Ishikawa (cell line): ENCODE measurements around the gene BET1.

ENCODE experiments used
- CEBPB ChIP-seq: IDR thresholded peaks from 2 replicates; pipeline ENCODE4 v1.6.1; 2012
- CREB1 ChIP-seq: IDR thresholded peaks from 2 replicates; pipeline ENCODE4 v1.6.1; 2012; ENCODE audit warnings: low read depth
- EGR1 ChIP-seq: IDR thresholded peaks from 2 replicates; pipeline ENCODE4 v1.6.1; 2012
- EP300 ChIP-seq: IDR thresholded peaks from 2 replicates; pipeline ENCODE4 v1.6.1; 2012; ENCODE audit warnings: borderline replicate concordance
- FOXM1 ChIP-seq: IDR thresholded peaks from 2 replicates; pipeline ENCODE4 v1.6.1; 2012; ENCODE audit warnings: low read depth, borderline replicate concordance
- NFIC ChIP-seq: IDR thresholded peaks from 2 replicates; pipeline ENCODE4 v1.6.1; 2012
- RAD21 ChIP-seq: IDR thresholded peaks from 2 replicates; pipeline ENCODE4 v1.6.1; 2012; ENCODE audit warnings: low read depth
- TAF1 ChIP-seq: IDR thresholded peaks from 2 replicates; pipeline ENCODE4 v1.6.1; 2012; ENCODE audit warnings: low read depth, mild to moderate bottlenecking
- TCF12 ChIP-seq: IDR thresholded peaks from 2 replicates; pipeline ENCODE4 v1.6.1; 2012; ENCODE audit warnings: low read depth
- TEAD4 ChIP-seq: IDR thresholded peaks from 2 replicates; pipeline ENCODE4 v1.6.1; 2012
- YY1 ChIP-seq: IDR thresholded peaks from 2 replicates; pipeline ENCODE4 v1.6.1; 2012; ENCODE audit warnings: low read depth
- ZBTB7A ChIP-seq: IDR thresholded peaks from 2 replicates; pipeline ENCODE4 v1.6.1; 2012; ENCODE audit warnings: low read depth
- TF ChIP-seq, protein P1 (sequence below): IDR thresholded peaks from 2 replicates; pipeline ENCODE4 v1.6.1; 2012; ENCODE audit warnings: low read depth, mild to moderate bottlenecking
- TF ChIP-seq, protein P2 (sequence below): IDR thresholded peaks from 2 replicates; pipeline ENCODE4 v1.6.1; 2012
- TF ChIP-seq, protein P3 (sequence below): IDR thresholded peaks from 2 replicates; pipeline ENCODE4 v1.6.1; 2012

Gene BET1

DNA sequence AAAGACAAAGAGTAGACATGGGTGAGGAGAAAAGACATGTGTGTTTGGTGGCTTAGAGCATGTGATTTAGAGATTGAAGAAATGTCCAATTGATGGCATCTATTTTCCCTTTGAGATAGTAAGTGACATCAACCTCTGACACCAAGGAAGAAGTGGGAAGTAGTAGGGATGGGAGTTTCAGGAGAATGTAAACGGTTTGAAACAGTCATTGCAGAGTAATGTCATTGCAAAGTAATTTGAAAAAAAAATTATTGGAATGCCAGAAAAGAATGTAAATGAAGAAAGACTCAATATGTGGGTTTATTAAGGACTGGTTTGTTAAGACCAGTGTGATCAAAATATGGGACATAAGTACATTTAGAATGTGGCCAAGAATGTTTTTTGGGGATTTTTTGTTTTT, 56.0 kb downstream of the BET1 start:
- TF ChIP-seq CEBPB = no peak
- TF ChIP-seq RAD21 = no peak
- TF ChIP-seq NFIC = no peak
- TF ChIP-seq, protein P1, sequence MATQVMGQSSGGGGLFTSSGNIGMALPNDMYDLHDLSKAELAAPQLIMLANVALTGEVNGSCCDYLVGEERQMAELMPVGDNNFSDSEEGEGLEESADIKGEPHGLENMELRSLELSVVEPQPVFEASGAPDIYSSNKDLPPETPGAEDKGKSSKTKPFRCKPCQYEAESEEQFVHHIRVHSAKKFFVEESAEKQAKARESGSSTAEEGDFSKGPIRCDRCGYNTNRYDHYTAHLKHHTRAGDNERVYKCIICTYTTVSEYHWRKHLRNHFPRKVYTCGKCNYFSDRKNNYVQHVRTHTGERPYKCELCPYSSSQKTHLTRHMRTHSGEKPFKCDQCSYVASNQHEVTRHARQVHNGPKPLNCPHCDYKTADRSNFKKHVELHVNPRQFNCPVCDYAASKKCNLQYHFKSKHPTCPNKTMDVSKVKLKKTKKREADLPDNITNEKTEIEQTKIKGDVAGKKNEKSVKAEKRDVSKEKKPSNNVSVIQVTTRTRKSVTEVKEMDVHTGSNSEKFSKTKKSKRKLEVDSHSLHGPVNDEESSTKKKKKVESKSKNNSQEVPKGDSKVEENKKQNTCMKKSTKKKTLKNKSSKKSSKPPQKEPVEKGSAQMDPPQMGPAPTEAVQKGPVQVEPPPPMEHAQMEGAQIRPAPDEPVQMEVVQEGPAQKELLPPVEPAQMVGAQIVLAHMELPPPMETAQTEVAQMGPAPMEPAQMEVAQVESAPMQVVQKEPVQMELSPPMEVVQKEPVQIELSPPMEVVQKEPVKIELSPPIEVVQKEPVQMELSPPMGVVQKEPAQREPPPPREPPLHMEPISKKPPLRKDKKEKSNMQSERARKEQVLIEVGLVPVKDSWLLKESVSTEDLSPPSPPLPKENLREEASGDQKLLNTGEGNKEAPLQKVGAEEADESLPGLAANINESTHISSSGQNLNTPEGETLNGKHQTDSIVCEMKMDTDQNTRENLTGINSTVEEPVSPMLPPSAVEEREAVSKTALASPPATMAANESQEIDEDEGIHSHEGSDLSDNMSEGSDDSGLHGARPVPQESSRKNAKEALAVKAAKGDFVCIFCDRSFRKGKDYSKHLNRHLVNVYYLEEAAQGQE = no peak
- TF ChIP-seq ZBTB7A = no peak
- TF ChIP-seq, protein P2, sequence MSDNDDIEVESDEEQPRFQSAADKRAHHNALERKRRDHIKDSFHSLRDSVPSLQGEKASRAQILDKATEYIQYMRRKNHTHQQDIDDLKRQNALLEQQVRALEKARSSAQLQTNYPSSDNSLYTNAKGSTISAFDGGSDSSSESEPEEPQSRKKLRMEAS = no peak
- no peak for TF ChIP-seq CREB1
- TF ChIP-seq, protein P3, sequence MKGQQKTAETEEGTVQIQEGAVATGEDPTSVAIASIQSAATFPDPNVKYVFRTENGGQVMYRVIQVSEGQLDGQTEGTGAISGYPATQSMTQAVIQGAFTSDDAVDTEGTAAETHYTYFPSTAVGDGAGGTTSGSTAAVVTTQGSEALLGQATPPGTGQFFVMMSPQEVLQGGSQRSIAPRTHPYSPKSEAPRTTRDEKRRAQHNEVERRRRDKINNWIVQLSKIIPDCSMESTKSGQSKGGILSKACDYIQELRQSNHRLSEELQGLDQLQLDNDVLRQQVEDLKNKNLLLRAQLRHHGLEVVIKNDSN = no peak
- TF ChIP-seq TAF1 = no peak
- no peak for TF ChIP-seq EGR1
- no peak for TF ChIP-seq FOXM1
- TF ChIP-seq TCF12 = no peak
- TF ChIP-seq YY1 = no peak
- TF ChIP-seq EP300 = no peak
- TF ChIP-seq TEAD4 = no peak

DNA sequence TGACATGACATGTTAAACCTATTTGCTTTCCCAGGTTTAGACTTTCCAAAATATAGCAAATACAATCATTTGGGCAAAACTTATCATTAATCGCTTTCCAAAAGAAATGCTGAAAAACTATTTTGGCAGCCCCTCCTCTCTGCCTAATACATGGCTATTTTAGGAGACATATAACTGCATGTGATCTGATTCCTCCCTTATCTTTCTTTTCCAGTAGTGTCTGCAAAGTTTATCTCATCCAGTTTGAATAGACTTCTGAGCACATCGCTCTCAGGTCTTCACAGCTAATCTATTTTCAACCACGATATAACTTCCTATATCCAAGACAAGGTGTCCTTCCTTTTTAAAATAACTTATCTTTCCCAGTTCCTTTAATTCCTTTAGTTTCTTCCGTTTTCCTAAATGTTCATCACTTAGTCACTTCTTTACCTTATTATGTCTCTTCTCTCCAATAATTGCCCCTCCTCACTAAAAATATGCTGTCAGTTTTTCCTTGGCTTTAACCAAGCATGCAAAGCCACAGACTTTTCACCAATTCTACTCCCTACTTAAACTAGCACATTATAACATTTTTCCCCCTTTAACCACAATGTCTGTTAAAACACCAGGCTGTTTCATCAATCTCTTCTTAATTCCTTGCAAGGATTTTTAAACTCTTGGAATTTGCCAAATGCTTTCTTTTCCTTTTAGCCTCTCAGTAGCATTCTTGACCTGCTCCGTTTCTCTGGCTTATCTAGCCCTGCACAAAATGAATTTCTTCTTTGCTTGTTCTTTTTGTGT, 58.2 kb downstream of the BET1 start:
- TF ChIP-seq CREB1 (no peak), TAF1 (no peak), FOXM1 (no peak), EP300 (no peak), ZBTB7A (no peak), TEAD4 (no peak), RAD21 (no peak), YY1 (no peak)
- TF ChIP-seq, protein P3 = no peak
- TF ChIP-seq, protein P2 = no peak

DNA sequence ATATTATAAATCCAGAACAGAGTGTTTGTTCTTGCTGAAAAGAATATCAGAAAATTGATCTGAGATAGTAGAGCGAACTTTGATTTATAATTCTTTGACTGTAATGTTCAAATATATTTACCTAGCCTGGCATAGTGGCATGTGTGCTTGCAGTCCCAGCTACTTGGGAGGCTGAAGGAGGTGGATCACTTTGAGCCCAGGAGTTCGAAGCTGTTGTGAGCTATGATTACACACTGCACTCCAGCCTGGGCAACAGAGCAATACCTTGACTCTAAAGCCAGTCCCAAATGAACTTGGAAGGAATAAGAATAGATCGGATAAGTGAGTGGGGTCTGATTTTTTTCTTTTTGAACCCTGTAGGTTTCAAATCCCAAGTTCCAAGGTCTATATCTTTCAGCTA, 59.1 kb downstream of the BET1 start:
- TF ChIP-seq TEAD4 (no peak), CEBPB (no peak), EGR1 (no peak), RAD21 (no peak), FOXM1 (no peak), EP300 (no peak), TCF12 (no peak), YY1 (no peak), CREB1 (no peak), ZBTB7A (no peak), TAF1 (no peak), NFIC (no peak)
- TF ChIP-seq, protein P3 = no peak
- TF ChIP-seq, protein P1 = no peak
- TF ChIP-seq, protein P2 = no peak

DNA sequence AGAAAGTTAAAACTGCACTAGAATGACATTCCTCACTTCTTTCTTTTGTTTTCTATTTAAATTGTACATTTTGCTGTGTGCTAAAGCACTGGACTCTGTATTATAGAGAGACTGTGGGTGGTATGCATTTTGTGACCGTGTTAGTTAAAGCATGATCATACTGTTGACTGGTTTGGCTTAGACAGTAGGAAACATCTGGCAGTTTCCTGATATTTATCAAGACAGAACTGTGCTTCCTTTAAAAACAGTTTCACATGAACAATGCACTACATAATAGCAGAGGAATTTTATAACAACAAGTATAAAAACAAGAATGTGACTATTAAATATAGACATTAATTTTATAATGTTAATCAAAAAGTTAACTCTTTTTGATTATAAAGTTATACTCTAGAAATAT, 59.5 kb downstream of the BET1 start:
- no peak for TF ChIP-seq CEBPB
- no peak for TF ChIP-seq TCF12
- TF ChIP-seq, protein P2 = no peak
- TF ChIP-seq NFIC = no peak
- TF ChIP-seq, protein P3 = no peak
- TF ChIP-seq TEAD4 = no peak
- no peak for TF ChIP-seq FOXM1
- TF ChIP-seq EP300 = no peak
- TF ChIP-seq, protein P1 = no peak
- TF ChIP-seq CREB1 = no peak
- TF ChIP-seq TAF1 = no peak
- no peak for TF ChIP-seq EGR1
- TF ChIP-seq ZBTB7A = no peak
- TF ChIP-seq RAD21 = no peak
- no peak for TF ChIP-seq YY1
